GM06990 (cell line): ENCODE results near the gene ARIH2.
"Not testable (repeated sequence)": the region's sequence is repeated elsewhere in the genome, so short reads cannot be mapped to it uniquely, and the experiment has no call there.

Experiments used
- DNase-seq: peaks from one replicate; pipeline ENCODE4 v3.0.0-alpha.2; 2011; ENCODE audit not compliant: insufficient read length; ENCODE audit errors: extremely low read depth
- H3K27me3 ChIP-seq: replicated peaks from 2 replicates; pipeline ENCODE4 v1.6.0; 2011; ENCODE audit warnings: low read length; ENCODE audit not compliant: control insufficient read depth, insufficient read depth
- H3K36me3 ChIP-seq: 2 replicates; pipeline ENCODE4 v1.5.1; 2011; ENCODE audit warnings: low read length; ENCODE audit not compliant: control insufficient read depth, insufficient read depth
- H3K4me3 ChIP-seq: replicated peaks from 2 replicates; pipeline ENCODE4 v1.5.1; 2011; ENCODE audit warnings: low read depth, mild to moderate bottlenecking, control low read depth, low read length
- TF ChIP-seq, protein P1 (sequence below): IDR thresholded peaks from 2 replicates; pipeline ENCODE4 v1.5.1; 2011; ENCODE audit warnings: low read length, control low read depth, mild to moderate bottlenecking, inconsistent platforms; ENCODE audit not compliant: insufficient read depth, poor library complexity, severe bottlenecking

Gene ARIH2

DNA sequence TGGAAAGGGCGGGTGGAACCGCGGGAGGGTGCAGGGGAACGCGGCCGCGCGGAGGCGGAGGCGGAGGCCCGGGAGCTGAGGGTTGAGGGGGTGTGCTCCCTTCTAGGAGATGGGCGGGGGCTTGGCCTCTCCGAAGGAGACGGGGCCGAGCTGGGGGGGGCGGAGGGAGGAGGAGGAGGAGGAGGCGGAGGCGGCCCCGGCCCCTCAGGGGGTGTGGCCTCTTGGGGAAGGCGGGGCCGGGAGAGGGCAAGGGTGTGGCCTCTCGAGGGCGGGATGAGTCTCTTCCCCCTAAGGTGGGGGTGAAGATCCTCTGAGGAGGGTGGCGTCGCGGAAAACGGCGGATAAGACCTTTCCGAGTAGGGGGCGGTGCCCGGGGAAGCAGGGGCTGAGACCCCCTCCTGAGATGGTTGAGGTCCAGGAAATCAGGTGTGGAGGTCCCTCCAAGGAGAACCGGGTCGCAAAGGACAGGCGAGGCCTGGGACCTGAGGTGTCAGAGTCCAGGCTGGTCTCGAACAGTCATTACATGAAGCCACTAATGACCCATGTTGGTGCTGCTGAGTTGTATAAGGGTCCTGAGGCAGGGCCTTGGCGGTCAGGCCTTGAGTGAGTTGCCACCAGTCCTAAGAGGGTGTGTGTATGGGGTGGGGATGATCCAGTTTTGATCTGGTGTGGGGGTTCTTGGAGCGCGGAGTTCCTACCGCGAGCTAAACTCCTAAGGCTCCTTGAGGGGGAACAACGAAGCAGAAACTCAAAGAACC is 89.3 kb downstream of the ARIH2 start:
- peak; percentile 87 for DNase-seq
- Histone ChIP-seq H3K27me3 (no peaks in the 10 kb centered on the region), H3K36me3 (peaks cover 16% of the 10 kb centered on the region), H3K4me3 (peak overlapping the region; percentile 79)
- TF ChIP-seq, protein P1, sequence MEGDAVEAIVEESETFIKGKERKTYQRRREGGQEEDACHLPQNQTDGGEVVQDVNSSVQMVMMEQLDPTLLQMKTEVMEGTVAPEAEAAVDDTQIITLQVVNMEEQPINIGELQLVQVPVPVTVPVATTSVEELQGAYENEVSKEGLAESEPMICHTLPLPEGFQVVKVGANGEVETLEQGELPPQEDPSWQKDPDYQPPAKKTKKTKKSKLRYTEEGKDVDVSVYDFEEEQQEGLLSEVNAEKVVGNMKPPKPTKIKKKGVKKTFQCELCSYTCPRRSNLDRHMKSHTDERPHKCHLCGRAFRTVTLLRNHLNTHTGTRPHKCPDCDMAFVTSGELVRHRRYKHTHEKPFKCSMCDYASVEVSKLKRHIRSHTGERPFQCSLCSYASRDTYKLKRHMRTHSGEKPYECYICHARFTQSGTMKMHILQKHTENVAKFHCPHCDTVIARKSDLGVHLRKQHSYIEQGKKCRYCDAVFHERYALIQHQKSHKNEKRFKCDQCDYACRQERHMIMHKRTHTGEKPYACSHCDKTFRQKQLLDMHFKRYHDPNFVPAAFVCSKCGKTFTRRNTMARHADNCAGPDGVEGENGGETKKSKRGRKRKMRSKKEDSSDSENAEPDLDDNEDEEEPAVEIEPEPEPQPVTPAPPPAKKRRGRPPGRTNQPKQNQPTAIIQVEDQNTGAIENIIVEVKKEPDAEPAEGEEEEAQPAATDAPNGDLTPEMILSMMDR: no peak

DNA sequence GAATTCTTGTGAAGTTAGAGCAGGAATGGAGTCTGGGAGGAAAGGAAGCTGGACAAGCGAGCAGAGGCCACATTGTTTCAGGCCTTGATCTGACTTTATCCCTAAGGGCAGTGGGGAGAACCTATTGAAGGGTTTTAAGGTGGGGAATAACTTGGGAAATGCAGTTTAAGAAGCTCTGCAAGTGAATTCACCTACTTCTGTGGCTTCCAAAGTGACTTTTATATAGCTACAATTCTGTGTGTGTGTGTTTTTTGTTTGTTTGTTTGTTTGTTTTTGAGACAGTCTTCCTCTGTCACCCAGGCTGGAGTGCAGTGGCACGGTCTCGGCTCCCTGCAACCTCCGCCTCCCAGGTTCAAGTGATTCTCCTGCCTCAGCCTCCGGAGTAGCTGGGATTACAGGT is 90.0 kb downstream of the ARIH2 start:
- not testable (repeated sequence) for H3K27me3 ChIP-seq, DNase-seq
- Histone ChIP-seq H3K4me3 (peak overlapping the region; percentile 79), H3K36me3 (peaks cover 23% of the 10 kb centered on the region)

DNA sequence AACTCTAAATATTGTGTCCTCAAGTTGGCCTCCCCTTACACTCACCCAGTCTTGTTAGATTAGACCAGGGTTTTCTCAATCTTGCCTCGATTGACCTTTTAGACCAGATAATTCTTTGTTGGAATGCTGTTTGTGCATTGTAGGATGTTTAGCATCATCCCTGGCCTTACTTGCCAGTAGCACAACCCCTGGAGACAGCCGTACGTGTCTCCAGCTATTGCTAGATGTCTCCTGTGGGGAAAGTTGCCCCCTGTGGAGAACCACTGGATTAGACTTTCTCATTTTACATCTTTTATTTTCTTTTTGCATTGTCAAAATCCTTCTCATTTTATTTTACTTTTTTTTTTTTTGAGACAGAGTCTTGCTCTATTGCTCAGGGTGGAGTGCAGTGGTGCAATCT is 90.8 kb downstream of the ARIH2 start:
- no peak for DNase-seq
- Histone ChIP-seq H3K36me3 (peaks cover 28% of the 10 kb centered on the region), H3K4me3 (no peak overlapping the region), H3K27me3 (no peaks in the 10 kb centered on the region)
- TF ChIP-seq, protein P1: no peak

DNA sequence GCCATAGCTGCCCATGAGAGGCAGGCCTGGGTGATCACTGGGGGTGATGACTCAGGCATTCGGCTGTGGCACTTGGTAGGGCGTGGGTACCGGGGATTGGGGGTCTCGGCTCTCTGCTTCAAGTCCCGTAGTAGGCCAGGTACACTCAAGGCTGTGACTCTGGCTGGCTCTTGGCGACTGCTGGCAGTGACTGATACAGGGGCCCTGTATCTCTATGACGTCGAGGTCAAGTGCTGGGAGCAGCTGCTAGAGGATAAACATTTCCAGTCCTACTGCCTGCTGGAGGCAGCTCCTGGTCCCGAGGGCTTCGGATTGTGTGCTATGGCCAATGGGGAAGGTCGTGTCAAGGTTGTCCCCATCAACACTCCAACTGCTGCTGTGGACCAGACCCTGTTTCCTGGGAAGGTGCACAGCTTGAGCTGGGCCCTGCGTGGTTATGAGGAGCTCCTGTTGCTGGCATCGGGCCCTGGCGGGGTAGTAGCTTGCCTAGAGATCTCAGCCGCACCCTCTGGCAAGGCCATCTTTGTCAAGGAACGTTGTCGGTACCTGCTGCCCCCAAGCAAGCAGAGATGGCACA is 93.9 kb downstream of the ARIH2 start:
- TF ChIP-seq, protein P1: no peak
- H3K27me3 ChIP-seq: no peaks in the 10 kb centered on the region
- no peak for DNase-seq
- H3K36me3 ChIP-seq: peaks cover 45% of the 10 kb centered on the region
- no peak overlapping the region for H3K4me3 ChIP-seq

DNA sequence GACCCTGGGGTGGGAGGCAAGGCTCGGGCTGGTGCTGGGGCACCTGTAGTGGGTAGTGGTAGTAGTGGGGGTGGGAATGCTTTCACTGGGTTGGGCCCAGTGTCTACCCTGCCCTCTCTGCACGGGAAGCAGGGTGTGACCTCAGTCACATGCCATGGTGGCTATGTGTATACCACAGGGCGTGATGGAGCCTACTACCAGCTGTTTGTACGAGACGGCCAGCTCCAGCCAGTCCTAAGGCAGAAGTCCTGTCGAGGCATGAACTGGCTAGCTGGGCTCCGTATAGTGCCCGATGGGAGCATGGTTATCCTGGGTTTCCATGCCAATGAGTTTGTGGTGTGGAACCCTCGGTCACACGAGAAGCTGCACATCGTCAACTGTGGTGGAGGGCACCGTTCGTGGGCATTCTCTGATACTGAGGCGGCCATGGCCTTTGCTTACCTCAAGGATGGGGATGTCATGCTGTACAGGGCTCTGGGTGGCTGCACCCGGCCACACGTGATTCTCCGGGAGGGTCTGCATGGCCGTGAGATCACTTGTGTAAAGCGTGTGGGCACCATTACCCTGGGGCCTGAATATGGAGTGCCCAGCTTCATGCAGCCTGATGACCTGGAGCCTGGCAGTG is 94.6 kb downstream of the ARIH2 start:
- DNase-seq: no peak
- TF ChIP-seq, protein P1: no peak
- Histone ChIP-seq H3K36me3 (peaks cover 45% of the 10 kb centered on the region), H3K27me3 (no peaks in the 10 kb centered on the region), H3K4me3 (no peak overlapping the region)
